ENCODE measurements around the gene CRY2. TPM values are rescaled to one million over a fixed set of nuclear protein-coding genes. Genes with fewer than 3 reads are reported as not detected.
A peak's percentile ranks its signal among the peaks of the same experiment; 100 is the strongest.

CRY2 gene
- polyA plus RNA-seq, 2 donors = 5.9 to 6.8 TPM

GRCh38 chr11:45927332-45927683 lies 80.0 kb downstream of the CRY2 start:
- Histone ChIP-seq H3K27ac (ENCODE audit: low read depth in 2 of 2, low read length in 1 of 2) (no peak overlapping the region), H3K4me1 (ENCODE audit: control insufficient read depth in 2 of 2, insufficient read depth in 2 of 2, low read length in 1 of 2) (peaks cover 10 to 30% of the 10 kb centered on the region in 2 donors)
- WGBS, 2 donors = 67 to 72% methylated on average over 15 of the region's 15 CpGs

GRCh38 chr11:45927684-45928413 lies 80.6 kb downstream of the CRY2 start:
- H3K27ac ChIP-seq (ENCODE audit: low read depth in 2 of 2, low read length in 1 of 2) = no peak overlapping the region
- 86 to 88% methylated on average over 27 of the region's 27 CpGs for WGBS, 2 donors
- no peaks in the 10 kb centered on the region for H3K27me3 ChIP-seq (ENCODE audit: control insufficient read depth in 1 of 2, insufficient read depth in 2 of 2, low read length in 2 of 2)
- H3K4me1 ChIP-seq (ENCODE audit: control insufficient read depth in 2 of 2, insufficient read depth in 2 of 2, low read length in 1 of 2) = peaks cover 10 to 30% of the 10 kb centered on the region in 2 donors
- no peak overlapping the region for H3K4me3 ChIP-seq (ENCODE audit: low read depth in 1 of 2, low read length in 2 of 2)
- H3K9me3 ChIP-seq (ENCODE audit: control insufficient read depth in 2 of 2, insufficient read depth in 1 of 2, low read depth in 1 of 2, low read length in 1 of 2) = no peaks in the 10 kb centered on the region
- peaks cover 3 to 10% of the 10 kb centered on the region in 2 donors for H3K36me3 ChIP-seq (ENCODE audit: control insufficient read depth in 2 of 2, insufficient read depth in 2 of 2, low read length in 1 of 2)

More at GRCh38 chr11:45927332-45927683, 80.0 kb downstream of the CRY2 start:
- no peaks in the 10 kb centered on the region for H3K9me3 ChIP-seq (ENCODE audit: control insufficient read depth in 2 of 2, insufficient read depth in 1 of 2, low read depth in 1 of 2, low read length in 1 of 2)
- peaks cover 3 to 10% of the 10 kb centered on the region in 2 donors for H3K36me3 ChIP-seq (ENCODE audit: control insufficient read depth in 2 of 2, insufficient read depth in 2 of 2, low read length in 1 of 2)
- H3K27me3 ChIP-seq (ENCODE audit: control insufficient read depth in 1 of 2, insufficient read depth in 2 of 2, low read length in 2 of 2) = no peaks in the 10 kb centered on the region
- H3K4me3 ChIP-seq (ENCODE audit: low read depth in 1 of 2, low read length in 2 of 2) = no peak overlapping the region

GRCh38 chr11:45928535-45929215 lies 81.4 kb downstream of the CRY2 start:
- H3K27ac ChIP-seq (ENCODE audit: low read depth in 2 of 2, low read length in 1 of 2) = peak overlapping the region; percentile 1 to 16
- H3K4me3 ChIP-seq (ENCODE audit: low read depth in 1 of 2, low read length in 2 of 2) = no peak overlapping the region
- H3K27me3 ChIP-seq (ENCODE audit: control insufficient read depth in 1 of 2, insufficient read depth in 2 of 2, low read length in 2 of 2) = no peaks in the 10 kb centered on the region
- WGBS, 2 donors = 49 to 67% methylated on average over 13 of the region's 13 CpGs
- peaks cover 10 to 26% of the 10 kb centered on the region in 2 donors for H3K4me1 ChIP-seq (ENCODE audit: control insufficient read depth in 2 of 2, insufficient read depth in 2 of 2, low read length in 1 of 2)
- no peaks in the 10 kb centered on the region for H3K9me3 ChIP-seq (ENCODE audit: control insufficient read depth in 2 of 2, insufficient read depth in 1 of 2, low read depth in 1 of 2, low read length in 1 of 2)
- H3K36me3 ChIP-seq (ENCODE audit: control insufficient read depth in 2 of 2, insufficient read depth in 2 of 2, low read length in 1 of 2) = peaks cover 3 to 10% of the 10 kb centered on the region in 2 donors

- H3K36me3 ChIP-seq (ENCODE audit: control insufficient read depth in 2 of 2, insufficient read depth in 2 of 2, low read length in 1 of 2) = peaks cover 5 to 14% of the 10 kb centered on the region in 2 donors
- H3K27me3 ChIP-seq (ENCODE audit: control insufficient read depth in 1 of 2, insufficient read depth in 2 of 2, low read length in 2 of 2) = no peaks in the 10 kb centered on the region
- WGBS, 2 donors = 51 to 60% methylated on average over 10 of the region's 10 CpGs
- H3K4me3 ChIP-seq (ENCODE audit: low read depth in 1 of 2, low read length in 2 of 2) = no peak overlapping the region
- no peaks in the 10 kb centered on the region for H3K9me3 ChIP-seq (ENCODE audit: control insufficient read depth in 2 of 2, insufficient read depth in 1 of 2, low read depth in 1 of 2, low read length in 1 of 2)
- H3K27ac ChIP-seq (ENCODE audit: low read depth in 2 of 2, low read length in 1 of 2) = peak overlapping the region; percentile 63 to 74
- peaks cover 10 to 30% of the 10 kb centered on the region in 2 donors for H3K4me1 ChIP-seq (ENCODE audit: control insufficient read depth in 2 of 2, insufficient read depth in 2 of 2, low read length in 1 of 2)
Measured at GRCh38 chr11:45929486-45930030, 82.3 kb downstream of the CRY2 start.

- H3K9me3 ChIP-seq (ENCODE audit: control insufficient read depth in 2 of 2, insufficient read depth in 1 of 2, low read depth in 1 of 2, low read length in 1 of 2) = no peaks in the 10 kb centered on the region
- H3K36me3 ChIP-seq (ENCODE audit: control insufficient read depth in 2 of 2, insufficient read depth in 2 of 2, low read length in 1 of 2) = peaks cover 9 to 21% of the 10 kb centered on the region in 2 donors
- peaks cover 10 to 35% of the 10 kb centered on the region in 2 donors for H3K4me1 ChIP-seq (ENCODE audit: control insufficient read depth in 2 of 2, insufficient read depth in 2 of 2, low read length in 1 of 2)
- H3K27me3 ChIP-seq (ENCODE audit: control insufficient read depth in 1 of 2, insufficient read depth in 2 of 2, low read length in 2 of 2) = no peaks in the 10 kb centered on the region
- peak overlapping the region; percentile 74 to 81 for H3K27ac ChIP-seq (ENCODE audit: low read depth in 2 of 2, low read length in 1 of 2)
- no peak overlapping the region for H3K4me3 ChIP-seq (ENCODE audit: low read depth in 1 of 2, low read length in 2 of 2)
- 35 to 48% methylated on average over 14 of the region's 14 CpGs for WGBS, 2 donors
Measured at GRCh38 chr11:45930031-45930794, 82.9 kb downstream of the CRY2 start.

GRCh38 chr11:45930951-45931570 lies 83.8 kb downstream of the CRY2 start:
- Histone ChIP-seq H3K9me3 (ENCODE audit: control insufficient read depth in 2 of 2, insufficient read depth in 1 of 2, low read depth in 1 of 2, low read length in 1 of 2) (no peaks in the 10 kb centered on the region), H3K4me1 (ENCODE audit: control insufficient read depth in 2 of 2, insufficient read depth in 2 of 2, low read length in 1 of 2) (peaks cover 10 to 36% of the 10 kb centered on the region in 2 donors), H3K27ac (ENCODE audit: low read depth in 2 of 2, low read length in 1 of 2) (peak overlapping the region; percentile 74 to 81), H3K4me3 (ENCODE audit: low read depth in 1 of 2, low read length in 2 of 2) (no peak overlapping the region), H3K27me3 (ENCODE audit: control insufficient read depth in 1 of 2, insufficient read depth in 2 of 2, low read length in 2 of 2) (no peaks in the 10 kb centered on the region), H3K36me3 (ENCODE audit: control insufficient read depth in 2 of 2, insufficient read depth in 2 of 2, low read length in 1 of 2) (peaks cover 9 to 22% of the 10 kb centered on the region in 2 donors)
- 56 to 71% methylated on average over 8 of the region's 8 CpGs for WGBS, 2 donors

- peak overlapping the region; percentile 66 to 80 for H3K27ac ChIP-seq (ENCODE audit: low read depth in 2 of 2, low read length in 1 of 2)
- H3K36me3 ChIP-seq (ENCODE audit: control insufficient read depth in 2 of 2, insufficient read depth in 2 of 2, low read length in 1 of 2) = peaks cover 9 to 17% of the 10 kb centered on the region in 2 donors
- H3K4me3 ChIP-seq (ENCODE audit: low read depth in 1 of 2, low read length in 2 of 2) = no peak overlapping the region
- no peaks in the 10 kb centered on the region for H3K9me3 ChIP-seq (ENCODE audit: control insufficient read depth in 2 of 2, insufficient read depth in 1 of 2, low read depth in 1 of 2, low read length in 1 of 2)
- WGBS, 2 donors = 57 to 71% methylated on average over 10 of the region's 10 CpGs
- peaks cover 10 to 36% of the 10 kb centered on the region in 2 donors for H3K4me1 ChIP-seq (ENCODE audit: control insufficient read depth in 2 of 2, insufficient read depth in 2 of 2, low read length in 1 of 2)
- no peaks in the 10 kb centered on the region for H3K27me3 ChIP-seq (ENCODE audit: control insufficient read depth in 1 of 2, insufficient read depth in 2 of 2, low read length in 2 of 2)
Measured at GRCh38 chr11:45931739-45932138, 84.5 kb downstream of the CRY2 start.

GRCh38 chr11:45932217-45932616 lies 84.9 kb downstream of the CRY2 start:
- H3K4me1 ChIP-seq (ENCODE audit: control insufficient read depth in 2 of 2, insufficient read depth in 2 of 2, low read length in 1 of 2) = peaks cover 10 to 36% of the 10 kb centered on the region in 2 donors
- H3K36me3 ChIP-seq (ENCODE audit: control insufficient read depth in 2 of 2, insufficient read depth in 2 of 2, low read length in 1 of 2) = peaks cover 9 to 17% of the 10 kb centered on the region in 2 donors

More at GRCh38 chr11:45932217-45932616, 84.9 kb downstream of the CRY2 start:
- Histone ChIP-seq H3K4me3 (ENCODE audit: low read depth in 1 of 2, low read length in 2 of 2) (no peak overlapping the region), H3K9me3 (ENCODE audit: control insufficient read depth in 2 of 2, insufficient read depth in 1 of 2, low read depth in 1 of 2, low read length in 1 of 2) (no peaks in the 10 kb centered on the region), H3K27ac (ENCODE audit: low read depth in 2 of 2, low read length in 1 of 2) (peak overlapping the region; percentile 66 to 80), H3K27me3 (ENCODE audit: control insufficient read depth in 1 of 2, insufficient read depth in 2 of 2, low read length in 2 of 2) (no peaks in the 10 kb centered on the region)
- 56 to 72% methylated on average over 8 of the region's 8 CpGs for WGBS, 2 donors

Measured in esophagus (tissue), 2 donors.